IMR-90 (cell line): ENCODE measurements around the gene TECPR2. TPM values are rescaled to one million over a fixed set of nuclear protein-coding genes. Genes with fewer than 3 reads are reported as not detected.

Experiments used
- ATAC-seq: fragments of 200-7000 bp; cut with Tn5 transposase; 2 replicates; pipeline ENCODE4 v1.9.1; 2020; ENCODE audit warnings: low read depth, mild to moderate bottlenecking, moderate library complexity
- BruUV-seq: library from RNA; stranded (reverse); fragments of 400-500 nt; replicated peaks from 2 replicates; lab custom pipeline; 2021; lab: Mats Ljungman, UMichigan
- CTCF ChIA-PET: fragments of 300-600 bp; formaldehyde crosslinking; extraction: SDS; loops from one replicate; lab custom pipeline; 2021; ENCODE audit warnings: antibody characterized with exemption; lab: Yijun Ruan, JAX
- POLR2A ChIA-PET: fragments of 300-600 bp; sonication (Branson Sonifier 250); formaldehyde crosslinking; loops from one replicate; lab custom pipeline; 2022; ENCODE audit warnings: antibody characterized with exemption; ENCODE audit not compliant: unreplicated experiment; lab: Charles Lee
- DNase-seq: peaks from one replicate; pipeline ENCODE4 v3.0.0; 2013
- H2AFZ ChIP-seq: replicated peaks from 2 replicates; pipeline ENCODE3; 2013; ENCODE audit warnings: low read length, mild to moderate bottlenecking; ENCODE audit not compliant: poor library complexity
- H2AK5ac ChIP-seq: 2 replicates; pipeline ENCODE4 v1.6.1; 2013; ENCODE audit warnings: low read depth, low read length, inconsistent platforms
- H2AK9ac ChIP-seq: replicated peaks from 2 replicates; pipeline ENCODE3; 2013; ENCODE audit warnings: mild to moderate bottlenecking, low read depth, low read length, moderate library complexity; ENCODE audit not compliant: poor library complexity
- H2BK120ac ChIP-seq: 2 replicates; pipeline ENCODE4 v1.6.1; 2013; ENCODE audit warnings: low read depth, low read length, inconsistent platforms
- H2BK15ac ChIP-seq: 3 replicates; pipeline ENCODE4 v1.6.1; 2013; ENCODE audit warnings: low read depth, low read length, inconsistent platforms
- H2BK20ac ChIP-seq: 2 replicates; pipeline ENCODE4 v1.6.1; 2013; ENCODE audit warnings: low read depth, mild to moderate bottlenecking, inconsistent platforms, low read length, moderate library complexity
- H2BK5ac ChIP-seq: 2 replicates; pipeline ENCODE4 v1.6.1; 2013; ENCODE audit warnings: mild to moderate bottlenecking, low read depth, low read length, inconsistent platforms; ENCODE audit not compliant: poor library complexity, severe bottlenecking
- H3K14ac ChIP-seq: replicated peaks from 2 replicates; pipeline ENCODE4 v1.6.1; 2013; ENCODE audit warnings: low read depth, low read length, inconsistent platforms
- H3K18ac ChIP-seq: 2 replicates; pipeline ENCODE4 v1.6.1; 2013; ENCODE audit warnings: low read depth, low read length, control low read depth
- H3K23ac ChIP-seq: 2 replicates; pipeline ENCODE4 v1.6.1; 2013; ENCODE audit warnings: low read depth, low read length, inconsistent platforms
- H3K27ac ChIP-seq: 2 replicates; pipeline ENCODE4 v1.5.1; 2013; ENCODE audit warnings: mild to moderate bottlenecking, control low read depth, low read length; ENCODE audit not compliant: insufficient read depth
- H3K27me3 ChIP-seq: 2 replicates; pipeline ENCODE4 v1.6.1; 2013; ENCODE audit warnings: low read length; ENCODE audit not compliant: control insufficient read depth, insufficient read depth
- H3K36me3 ChIP-seq: 2 replicates; pipeline ENCODE4 v1.6.1; 2013; ENCODE audit warnings: low read length, mixed read lengths; ENCODE audit not compliant: control insufficient read depth, insufficient read depth
- H3K4ac ChIP-seq: 2 replicates; pipeline ENCODE4 v1.6.1; 2013; ENCODE audit warnings: low read depth, low read length, inconsistent platforms
- H3K4me1 ChIP-seq: 2 replicates; pipeline ENCODE4 v1.6.1; 2013; ENCODE audit warnings: low read length, mixed read lengths; ENCODE audit not compliant: control insufficient read depth, insufficient read depth
- H3K4me2 ChIP-seq: 2 replicates; pipeline ENCODE4 v1.6.1; 2013; ENCODE audit warnings: low read depth, mild to moderate bottlenecking, control low read depth, low read length, moderate library complexity
- H3K4me3 ChIP-seq: 2 replicates; pipeline ENCODE4 v1.5.1; 2013; ENCODE audit warnings: low read depth, mild to moderate bottlenecking, control low read depth, low read length, moderate library complexity; ENCODE audit not compliant: insufficient read depth
- H3K56ac ChIP-seq: 2 replicates; pipeline ENCODE4 v1.6.1; 2013; ENCODE audit warnings: low read length, inconsistent platforms; ENCODE audit not compliant: insufficient read depth; ENCODE audit errors: extremely low read depth
- H3K79me1 ChIP-seq, 2 experiments: 2 replicates each; pipeline ENCODE4 v1.6.1; 2013; ENCODE audit warnings: low read length in 2 of 2, inconsistent platforms in 1 of 2, low read depth in 1 of 2
- H3K9ac ChIP-seq: 2 replicates; pipeline ENCODE4 v1.6.1; 2013; ENCODE audit warnings: low read depth, low read length, control low read depth
- H3K9me1 ChIP-seq: 2 replicates; pipeline ENCODE4 v1.6.1; 2013; ENCODE audit warnings: low read length, inconsistent platforms; ENCODE audit not compliant: insufficient read depth
- H3K9me3 ChIP-seq: 2 replicates; pipeline ENCODE4 v1.6.1; 2013; ENCODE audit warnings: low read length; ENCODE audit not compliant: control insufficient read depth, insufficient read depth
- H4K20me1 ChIP-seq: 2 replicates; pipeline ENCODE4 v1.6.1; 2013; ENCODE audit warnings: low read length, inconsistent platforms; ENCODE audit not compliant: insufficient read depth
- H4K5ac ChIP-seq: 2 replicates; pipeline ENCODE4 v1.6.1; 2013; ENCODE audit warnings: mild to moderate bottlenecking, low read depth, low read length, control low read depth
- H4K8ac ChIP-seq, 2 experiments: 2 replicates each; pipeline ENCODE4 v1.6.1; 2013; ENCODE audit warnings: low read depth in 2 of 2, low read length in 2 of 2, control low read depth in 1 of 2, inconsistent platforms in 1 of 2
- H4K91ac ChIP-seq: 2 replicates; pipeline ENCODE4 v1.6.1; 2013; ENCODE audit warnings: low read depth, low read length, inconsistent platforms; ENCODE audit not compliant: insufficient read depth
- BHLHE40 ChIP-seq: fragments of 150-350 bp; IDR thresholded peaks from 2 replicates; pipeline ENCODE4 v1.6.1; 2016; ENCODE audit warnings: mild to moderate bottlenecking, low read depth, low read length
- CEBPB ChIP-seq: IDR thresholded peaks from 2 replicates; pipeline ENCODE4 v1.6.1; 2012; ENCODE audit warnings: low read depth, low read length, improper control_type of control experiment
- CHD1 ChIP-seq: IDR thresholded peaks from 2 replicates; pipeline ENCODE4 v1.6.1; 2012; ENCODE audit warnings: low read depth, low read length, improper control_type of control experiment
- FOS ChIP-seq: fragments of 150-350 bp; IDR thresholded peaks from 2 replicates; pipeline ENCODE4 v1.6.1; 2016; ENCODE audit warnings: low read depth, low read length
- MAFK ChIP-seq: IDR thresholded peaks from 2 replicates; pipeline ENCODE4 v1.6.1; 2012; ENCODE audit warnings: low read depth, low read length, improper control_type of control experiment
- MAZ ChIP-seq: IDR thresholded peaks from 2 replicates; pipeline ENCODE4 v1.6.1; 2012; ENCODE audit warnings: low read depth, mild to moderate bottlenecking, low read length, improper control_type of control experiment, moderate library complexity, borderline replicate concordance
- MXI1 ChIP-seq: IDR thresholded peaks from 2 replicates; pipeline ENCODE4 v1.6.1; 2012; ENCODE audit warnings: low read depth, mild to moderate bottlenecking, low read length, moderate library complexity, borderline replicate concordance
- NFE2L2 ChIP-seq: fragments of 150-350 bp; IDR thresholded peaks from 2 replicates; pipeline ENCODE4 v1.6.1; 2016; ENCODE audit warnings: low read depth, mild to moderate bottlenecking, low read length
- POLR2A ChIP-seq: IDR thresholded peaks from 2 replicates; pipeline ENCODE4 v1.6.1; 2012; ENCODE audit warnings: mild to moderate bottlenecking, low read depth, low read length
- RAD21 ChIP-seq: IDR thresholded peaks from 2 replicates; pipeline ENCODE4 v1.6.1; 2012; ENCODE audit warnings: low read length, improper control_type of control experiment
- RCOR1 ChIP-seq: IDR thresholded peaks from 2 replicates; pipeline ENCODE4 v1.6.1; 2012; ENCODE audit warnings: mild to moderate bottlenecking, low read length, improper control_type of control experiment; ENCODE audit not compliant: insufficient replicate concordance
- RFX5 ChIP-seq: IDR thresholded peaks from 2 replicates; pipeline ENCODE4 v1.8.0; 2012; ENCODE audit warnings: low read depth, mild to moderate bottlenecking, low read length, moderate library complexity
- SMC3 ChIP-seq: fragments of 150-350 bp; IDR thresholded peaks from 2 replicates; pipeline ENCODE4 v1.6.1; 2016; ENCODE audit warnings: low read depth, mild to moderate bottlenecking, antibody characterized with exemption, low read length, moderate library complexity
- WGBS, 2 experiments: methylation state at CpG; one replicate each; pipeline versions ENCODE4 v1.1.5 to v1.1.7; 2013; ENCODE audit warnings: missing lambda C conversion rate in 2 of 2; ENCODE audit not compliant: insufficient read length in 1 of 2; ENCODE audit errors: extremely low coverage in 2 of 2; 5-methylcytosine and 5-hydroxymethylcytosine counted together
- dilution Hi-C: fragments of 300-500 bp; cut with HindIII; formaldehyde crosslinking; loops from one replicate; pipeline ENCODE4 v1.14.3; 2018; ENCODE audit warnings: low sequenced_read_pairs; ENCODE audit not compliant: unreplicated experiment
- in situ Hi-C: fragments of 300-500 bp; cut with MboI; formaldehyde crosslinking; loops from 3 replicates; pipeline ENCODE4 v1.14.3; 2019; ENCODE audit warnings: low sequenced_read_pairs, inconsistent platforms, mixed read lengths
- intact Hi-C: fragments of 100-400 bp; cut with micrococcal nuclease; formaldehyde crosslinking; loops from 2 replicates; pipeline ENCODE4 v1.10.0; 2022
- polyA plus RNA-seq, 3 experiments: library from polyadenylated mRNA; depleted of rRNA; stranded (reverse); fragments of >200 nt; gene quantifications; 2 replicates each; pipeline ENCODE4 v1.2.3, GENCODE V29; 2012; ENCODE audit warnings: low replicate concordance in 1 of 3
- total RNA-seq: library from RNA; depleted of rRNA; stranded (reverse); fragments of >200 nt; gene quantifications from 2 replicates; pipeline ENCODE4 v1.2.3, GENCODE V29; 2012
- TF ChIP-seq, protein P1 (sequence below): fragments of 150-350 bp; IDR thresholded peaks from 2 replicates; pipeline ENCODE4 v1.6.1; 2016; ENCODE audit warnings: low read depth, mild to moderate bottlenecking, low read length, moderate library complexity, borderline replicate concordance
- TF ChIP-seq, protein P2 (sequence below): conservative IDR thresholded peaks from 2 replicates; pipeline ENCODE4 v1.5.1; 2012; ENCODE audit warnings: mild to moderate bottlenecking, low read depth, low read length, improper control_type of control experiment
- TF ChIP-seq, protein P3 (sequence below): fragments of 150-350 bp; IDR thresholded peaks from 2 replicates; pipeline ENCODE4 v1.6.1; 2017; ENCODE audit warnings: mild to moderate bottlenecking, antibody characterized with exemption, low read length, low read depth

The TECPR2 gene
- total and polyA plus RNA-seq, 2 of the 4 experiments (the other 2 are of a cell fraction) = 9.5 to 11.7 TPM

DNA sequence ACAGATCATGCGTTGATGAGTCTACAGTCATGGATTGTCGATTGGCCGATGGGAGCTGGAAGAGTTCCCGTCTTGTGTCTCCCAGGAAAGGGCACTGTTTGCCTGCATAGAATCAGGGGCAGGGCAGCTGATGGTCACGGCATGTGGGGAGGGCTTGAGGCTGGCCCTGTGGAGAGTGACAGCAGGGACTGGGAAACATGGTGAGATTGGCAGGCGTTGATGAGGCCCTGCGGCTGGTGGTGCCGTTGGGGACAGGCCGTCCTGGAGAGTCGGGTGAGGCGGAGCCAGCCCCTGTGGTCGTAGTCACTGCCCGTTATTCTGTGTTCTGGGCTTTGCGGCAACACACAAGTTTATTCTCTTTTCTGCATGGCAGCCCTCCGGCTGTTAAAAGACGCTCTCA, 52.9 kb downstream of the TECPR2 start:
- H3K9ac ChIP-seq = no peak overlapping the region
- peaks cover 6% of the 10 kb centered on the region; the same call in 1 of the 2 replicates for H3K9me1 ChIP-seq

More for the DNA sequence above, 52.9 kb downstream of the TECPR2 start:
- peak overlapping the region; percentile 11 for H2AK9ac ChIP-seq
- no peak overlapping the region for H3K14ac ChIP-seq
- no peak overlapping the region for H2AFZ ChIP-seq
- dilution Hi-C loops = no loop called here
- H3K79me1 ChIP-seq = peaks cover 0 to 6% of the 10 kb centered on the region in 2 experiments; a peak in 2 of 4 replicates
- no peak overlapping the region for H2BK5ac ChIP-seq
- H4K20me1 ChIP-seq = no peaks in the 10 kb centered on the region
- TF ChIP-seq SMC3 = no peak
- TF ChIP-seq MAZ = no peak
- TF ChIP-seq, protein P1, sequence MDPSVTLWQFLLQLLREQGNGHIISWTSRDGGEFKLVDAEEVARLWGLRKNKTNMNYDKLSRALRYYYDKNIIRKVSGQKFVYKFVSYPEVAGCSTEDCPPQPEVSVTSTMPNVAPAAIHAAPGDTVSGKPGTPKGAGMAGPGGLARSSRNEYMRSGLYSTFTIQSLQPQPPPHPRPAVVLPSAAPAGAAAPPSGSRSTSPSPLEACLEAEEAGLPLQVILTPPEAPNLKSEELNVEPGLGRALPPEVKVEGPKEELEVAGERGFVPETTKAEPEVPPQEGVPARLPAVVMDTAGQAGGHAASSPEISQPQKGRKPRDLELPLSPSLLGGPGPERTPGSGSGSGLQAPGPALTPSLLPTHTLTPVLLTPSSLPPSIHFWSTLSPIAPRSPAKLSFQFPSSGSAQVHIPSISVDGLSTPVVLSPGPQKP = no peak
- TF ChIP-seq FOS = no peak
- no peak for TF ChIP-seq BHLHE40
- TF ChIP-seq RFX5 = no peak
- no peak for TF ChIP-seq RCOR1
- TF ChIP-seq RAD21 = no peak
- TF ChIP-seq MXI1 = no peak
- TF ChIP-seq POLR2A = no peak
- TF ChIP-seq, protein P2, sequence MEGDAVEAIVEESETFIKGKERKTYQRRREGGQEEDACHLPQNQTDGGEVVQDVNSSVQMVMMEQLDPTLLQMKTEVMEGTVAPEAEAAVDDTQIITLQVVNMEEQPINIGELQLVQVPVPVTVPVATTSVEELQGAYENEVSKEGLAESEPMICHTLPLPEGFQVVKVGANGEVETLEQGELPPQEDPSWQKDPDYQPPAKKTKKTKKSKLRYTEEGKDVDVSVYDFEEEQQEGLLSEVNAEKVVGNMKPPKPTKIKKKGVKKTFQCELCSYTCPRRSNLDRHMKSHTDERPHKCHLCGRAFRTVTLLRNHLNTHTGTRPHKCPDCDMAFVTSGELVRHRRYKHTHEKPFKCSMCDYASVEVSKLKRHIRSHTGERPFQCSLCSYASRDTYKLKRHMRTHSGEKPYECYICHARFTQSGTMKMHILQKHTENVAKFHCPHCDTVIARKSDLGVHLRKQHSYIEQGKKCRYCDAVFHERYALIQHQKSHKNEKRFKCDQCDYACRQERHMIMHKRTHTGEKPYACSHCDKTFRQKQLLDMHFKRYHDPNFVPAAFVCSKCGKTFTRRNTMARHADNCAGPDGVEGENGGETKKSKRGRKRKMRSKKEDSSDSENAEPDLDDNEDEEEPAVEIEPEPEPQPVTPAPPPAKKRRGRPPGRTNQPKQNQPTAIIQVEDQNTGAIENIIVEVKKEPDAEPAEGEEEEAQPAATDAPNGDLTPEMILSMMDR = no peak
- TF ChIP-seq MAFK = no peak
- no peak for TF ChIP-seq CHD1
- no peak for TF ChIP-seq CEBPB
- TF ChIP-seq, protein P3, sequence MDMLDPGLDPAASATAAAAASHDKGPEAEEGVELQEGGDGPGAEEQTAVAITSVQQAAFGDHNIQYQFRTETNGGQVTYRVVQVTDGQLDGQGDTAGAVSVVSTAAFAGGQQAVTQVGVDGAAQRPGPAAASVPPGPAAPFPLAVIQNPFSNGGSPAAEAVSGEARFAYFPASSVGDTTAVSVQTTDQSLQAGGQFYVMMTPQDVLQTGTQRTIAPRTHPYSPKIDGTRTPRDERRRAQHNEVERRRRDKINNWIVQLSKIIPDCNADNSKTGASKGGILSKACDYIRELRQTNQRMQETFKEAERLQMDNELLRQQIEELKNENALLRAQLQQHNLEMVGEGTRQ = no peak
- no peak for TF ChIP-seq NFE2L2
- H3K18ac ChIP-seq = no peak overlapping the region
- H4K8ac ChIP-seq = no peak overlapping the region
- H4K5ac ChIP-seq = no peak overlapping the region
- intact Hi-C loops = no loop called here
- H2AK5ac ChIP-seq = no peak overlapping the region
- no peaks in the 10 kb centered on the region for H3K4me1 ChIP-seq
- H3K4me2 ChIP-seq = no peak overlapping the region
- H2BK15ac ChIP-seq = no peak overlapping the region
- in situ Hi-C loops = no loop called here
- no peak overlapping the region for H3K27ac ChIP-seq
- H3K4me3 ChIP-seq = no peak overlapping the region
- no peak overlapping the region for H3K4ac ChIP-seq
- DNase-seq (no peak), ATAC-seq (no peak)
- 84% methylated on average over 13 of the region's 16 CpGs; no CpG with 5 or more reads in 1 of the 2 experiments for WGBS, 2 experiments
- ChIA-PET POLR2A (no interaction called here), CTCF (no interaction called here)
- H3K36me3 ChIP-seq = peaks cover 18% of the 10 kb centered on the region
- BruUV-seq = no TSS peak
- H3K23ac ChIP-seq = no peak overlapping the region
- H2BK120ac ChIP-seq = no peak overlapping the region
- no peaks in the 10 kb centered on the region for H3K9me3 ChIP-seq
- no peak overlapping the region for H2BK20ac ChIP-seq
- H3K27me3 ChIP-seq = no peaks in the 10 kb centered on the region
- no peak overlapping the region for H4K91ac ChIP-seq
- no peak overlapping the region for H3K56ac ChIP-seq
